GM12891 (cell line): ENCODE results near the gene SPATA12.

Experiments
- PAX5 ChIP-seq: IDR thresholded peaks from 2 replicates; pipeline ENCODE4 v1.6.1; 2011; ENCODE audit warnings: low read length, moderate library complexity, mild to moderate bottlenecking; ENCODE audit not compliant: insufficient read depth, severe bottlenecking
- POLR2A ChIP-seq: IDR thresholded peaks from 2 replicates; pipeline ENCODE4 v1.6.1; 2011; ENCODE audit warnings: low read depth, low read length, control low read depth
- POLR2AphosphoS5 ChIP-seq: IDR thresholded peaks from 2 replicates; pipeline ENCODE4 v1.6.1; 2011; ENCODE audit warnings: low read depth, low read length, control low read depth
- SPI1 ChIP-seq: IDR thresholded peaks from 2 replicates; pipeline ENCODE4 v1.6.1; 2011; ENCODE audit warnings: low read depth, low read length, control low read depth
- TAF1 ChIP-seq: IDR thresholded peaks from 2 replicates; pipeline ENCODE4 v1.6.1; 2011; ENCODE audit warnings: low read depth, low read length, control low read depth

- no peak for TF ChIP-seq POLR2A
- TF ChIP-seq TAF1, result no peak
- no peak for TF ChIP-seq POLR2AphosphoS5
- no peak for TF ChIP-seq PAX5
- no peak for TF ChIP-seq SPI1
These were observed 3.5 kb downstream of the SPATA12 start for GRCh38 chr3:57064001-57064400.
